Neural crest cell (in vitro differentiated cells): ENCODE measurements around the gene ALG13. TPM values are rescaled to one million over a fixed set of nuclear protein-coding genes. Genes with fewer than 3 reads are reported as not detected.

Experiments
- DNase-seq: peaks from one replicate; pipeline ENCODE4 v3.0.0; 2021; ENCODE audit warnings: low read depth, mixed read lengths, low spot score
- H3K27ac Mint-ChIP-seq: one replicate; pipeline ENCODE4 v1.8.0; 2021; ENCODE audit warnings: mild to moderate bottlenecking, mixed read lengths; ENCODE audit not compliant: unreplicated experiment
- H3K27me3 Mint-ChIP-seq: 2 replicates; pipeline ENCODE4 v1.8.0; 2021; ENCODE audit warnings: low read depth, mild to moderate bottlenecking, mixed read lengths
- H3K36me3 Mint-ChIP-seq: 2 replicates; pipeline ENCODE4 v1.8.0; 2021; ENCODE audit warnings: low read depth, mild to moderate bottlenecking, mixed read lengths
- H3K4me1 Mint-ChIP-seq: 2 replicates; pipeline ENCODE4 v1.8.0; 2021; ENCODE audit warnings: mixed read lengths
- H3K4me3 Mint-ChIP-seq: one replicate; pipeline ENCODE4 v1.8.0; 2021; ENCODE audit warnings: mild to moderate bottlenecking, mixed read lengths
- H3K9me3 Mint-ChIP-seq: 2 replicates; pipeline ENCODE4 v1.8.0; 2021; ENCODE audit warnings: mixed read lengths
- CTCF ChIP-seq: fragments of 200-600 bp; sonication (generic); conservative IDR thresholded peaks from 2 replicates; pipeline ENCODE4 v1.5.0; 2021; ENCODE audit warnings: antibody characterized with exemption, mild to moderate bottlenecking
- total RNA-seq: library from RNA; stranded (reverse); gene quantifications from 2 replicates; pipeline ENCODE4 v1.2.1, GENCODE V29; 2021

Gene ALG13
- total RNA-seq, 1 donor from 2014 or later, result 56.7 TPM

GRCh38 chrX:111646515-111646914 lies 34.5 kb upstream of the ALG13 start:
- Mint-ChIP-seq H3K27me3 (no peaks in the 10 kb centered on the region), H3K36me3 (no peaks in the 10 kb centered on the region), H3K9me3 (no peaks in the 10 kb centered on the region), H3K27ac (no peak overlapping the region), H3K4me1 (no peaks in the 10 kb centered on the region), H3K4me3 (no peak overlapping the region)
- TF ChIP-seq CTCF, result no peak
- DNase-seq, result no peak

- no peak for DNase-seq
- no peak for TF ChIP-seq CTCF
- no peaks in the 10 kb centered on the region for H3K4me1 Mint-ChIP-seq
- no peak overlapping the region for H3K4me3 Mint-ChIP-seq
- no peak overlapping the region for H3K27ac Mint-ChIP-seq
- no peaks in the 10 kb centered on the region for H3K9me3 Mint-ChIP-seq
- no peaks in the 10 kb centered on the region for H3K36me3 Mint-ChIP-seq
- no peaks in the 10 kb centered on the region for H3K27me3 Mint-ChIP-seq
Measured at GRCh38 chrX:111648802-111649201, 32.2 kb upstream of the ALG13 start.

GRCh38 chrX:111649638-111650037 lies 31.3 kb upstream of the ALG13 start:
- Mint-ChIP-seq H3K27me3 (no peaks in the 10 kb centered on the region), H3K36me3 (no peaks in the 10 kb centered on the region), H3K4me1 (no peaks in the 10 kb centered on the region), H3K9me3 (no peaks in the 10 kb centered on the region), H3K27ac (no peak overlapping the region), H3K4me3 (no peak overlapping the region)
- TF ChIP-seq CTCF, result no peak
- no peak for DNase-seq

GRCh38 chrX:111650845-111651244 lies 30.1 kb upstream of the ALG13 start:
- H3K27ac Mint-ChIP-seq, result no peak overlapping the region

GRCh38 chrX:111652719-111653118 lies 28.3 kb upstream of the ALG13 start:
- Mint-ChIP-seq H3K27me3 (no peaks in the 10 kb centered on the region), H3K9me3 (no peaks in the 10 kb centered on the region), H3K36me3 (no peaks in the 10 kb centered on the region), H3K4me1 (no peaks in the 10 kb centered on the region), H3K27ac (no peak overlapping the region), H3K4me3 (no peak overlapping the region)
- no peak for DNase-seq
- TF ChIP-seq CTCF, result no peak

More at GRCh38 chrX:111650845-111651244, 30.1 kb upstream of the ALG13 start:
- no peak for TF ChIP-seq CTCF
- Mint-ChIP-seq H3K36me3 (no peaks in the 10 kb centered on the region), H3K4me1 (no peaks in the 10 kb centered on the region), H3K9me3 (no peaks in the 10 kb centered on the region), H3K27me3 (no peaks in the 10 kb centered on the region), H3K4me3 (no peak overlapping the region)
- no peak for DNase-seq

GRCh38 chrX:111661241-111661640 lies 19.7 kb upstream of the ALG13 start:
- Mint-ChIP-seq H3K27me3 (no peaks in the 10 kb centered on the region), H3K9me3 (peaks cover 2% of the 10 kb centered on the region), H3K4me1 (peaks cover 4% of the 10 kb centered on the region), H3K4me3 (no peak overlapping the region), H3K27ac (no peak overlapping the region), H3K36me3 (no peaks in the 10 kb centered on the region)
- TF ChIP-seq CTCF, result no peak
- no peak for DNase-seq
